NCI-H2227 treated with DMSO at 0.1 percent for 48 hours (cell line): ENCODE data around the gene TRAPPC11.
"Not testable (repeated sequence)": the region's sequence is repeated elsewhere in the genome, so short reads cannot be mapped to it uniquely, and the experiment has no call there.

Source experiments
- DNase-seq: peaks from one replicate; lab custom pipeline; 2025; lab: John Stamatoyannopoulos, UW

The TRAPPC11 gene

DNA sequence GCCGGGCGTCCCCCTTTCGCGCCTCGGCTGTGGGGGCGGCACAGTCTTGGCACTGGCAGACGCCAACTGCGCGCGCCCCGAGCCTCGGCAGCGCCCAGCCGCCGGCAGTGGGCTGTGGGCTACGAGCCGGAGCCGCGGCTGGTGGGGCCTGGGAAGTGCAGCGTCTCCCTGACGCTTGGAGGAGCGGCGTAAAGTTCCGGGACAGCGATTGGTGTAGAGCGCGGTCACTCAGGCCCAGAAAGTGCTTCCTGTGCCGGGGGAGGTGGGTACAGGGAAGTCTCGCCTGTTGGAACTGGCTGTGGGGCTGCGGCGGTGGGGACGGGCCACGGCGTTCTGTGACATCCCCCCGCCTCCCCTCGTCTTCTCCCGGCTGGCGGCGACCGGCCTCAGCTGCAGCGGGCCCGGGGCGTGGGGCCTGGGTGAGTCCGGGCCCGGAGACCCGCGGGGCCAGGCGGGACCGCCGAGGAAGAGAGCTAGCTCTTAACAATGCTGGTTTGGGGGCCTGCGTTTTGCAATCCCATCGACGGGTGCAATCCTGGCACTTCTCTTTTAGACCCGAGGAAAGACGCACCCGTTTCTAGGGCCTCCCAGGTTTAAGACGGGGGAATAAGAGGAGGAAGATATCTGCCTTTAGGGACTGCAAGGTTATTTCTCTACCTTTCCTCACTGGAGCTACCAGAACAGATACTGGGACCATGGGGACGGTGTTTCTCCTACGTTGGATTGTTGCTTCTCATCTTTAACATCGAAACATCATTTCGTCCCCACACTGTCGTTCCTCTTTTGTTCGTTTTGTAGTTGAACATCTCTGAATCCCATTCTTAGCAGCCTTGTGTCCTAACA, at the start of gene TRAPPC11, which contains the start of gene RWDD4:
TRAPPC11 (plus strand) TSS at position 265 of the 843 bp plus-strand sequence. CDS start 4,575 bp downstream, outside the sequence.
RWDD4 (minus strand) TSS at position 157 of the 843 bp plus-strand sequence. CDS start 233 bp downstream, outside the sequence.
- peak; percentile 91 for DNase-seq

DNA sequence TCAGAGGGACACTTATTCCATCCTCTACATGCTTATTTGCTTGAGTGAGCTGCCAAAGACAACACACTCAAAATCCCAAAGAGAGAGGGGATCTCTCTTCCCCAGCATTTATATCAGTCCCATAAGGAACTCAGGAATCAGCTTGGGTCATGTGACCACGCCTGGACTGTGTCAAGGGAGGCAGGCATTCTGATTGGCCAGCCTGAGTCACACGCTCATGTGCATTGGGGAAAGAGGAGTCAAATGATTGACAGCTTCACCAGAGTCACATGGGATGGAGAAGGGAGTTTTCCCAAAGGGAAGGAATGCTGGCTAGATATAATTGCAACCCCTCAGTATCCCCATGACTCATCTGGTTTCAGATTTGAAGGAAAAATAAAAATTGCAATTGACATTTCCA, 49.1 kb upstream of the TRAPPC11 start:
- no peak for DNase-seq

DNA sequence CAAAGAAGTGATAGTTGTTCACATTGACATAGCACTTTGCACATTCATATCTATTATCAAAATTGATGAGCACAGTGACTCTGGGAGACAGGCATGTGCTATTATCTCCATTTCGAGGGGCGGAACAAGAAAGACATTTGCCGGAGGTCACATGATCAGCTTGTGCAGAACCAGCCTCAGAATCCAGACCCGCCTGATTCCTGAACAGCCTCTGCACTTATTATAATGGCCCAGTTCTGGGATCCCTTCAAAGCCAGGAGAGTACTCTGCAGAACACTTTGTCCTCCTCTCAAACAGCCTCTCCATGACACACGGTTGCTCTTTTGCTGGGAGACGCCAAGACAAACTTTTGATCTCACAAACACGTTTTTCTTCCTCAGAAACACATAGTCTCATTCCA, 48.5 kb upstream of the TRAPPC11 start:
- no peak for DNase-seq

- DNase-seq = no peak
These were observed 47.8 kb upstream of the TRAPPC11 start for GRCh38 chr4:183611210-183611830.

DNA sequence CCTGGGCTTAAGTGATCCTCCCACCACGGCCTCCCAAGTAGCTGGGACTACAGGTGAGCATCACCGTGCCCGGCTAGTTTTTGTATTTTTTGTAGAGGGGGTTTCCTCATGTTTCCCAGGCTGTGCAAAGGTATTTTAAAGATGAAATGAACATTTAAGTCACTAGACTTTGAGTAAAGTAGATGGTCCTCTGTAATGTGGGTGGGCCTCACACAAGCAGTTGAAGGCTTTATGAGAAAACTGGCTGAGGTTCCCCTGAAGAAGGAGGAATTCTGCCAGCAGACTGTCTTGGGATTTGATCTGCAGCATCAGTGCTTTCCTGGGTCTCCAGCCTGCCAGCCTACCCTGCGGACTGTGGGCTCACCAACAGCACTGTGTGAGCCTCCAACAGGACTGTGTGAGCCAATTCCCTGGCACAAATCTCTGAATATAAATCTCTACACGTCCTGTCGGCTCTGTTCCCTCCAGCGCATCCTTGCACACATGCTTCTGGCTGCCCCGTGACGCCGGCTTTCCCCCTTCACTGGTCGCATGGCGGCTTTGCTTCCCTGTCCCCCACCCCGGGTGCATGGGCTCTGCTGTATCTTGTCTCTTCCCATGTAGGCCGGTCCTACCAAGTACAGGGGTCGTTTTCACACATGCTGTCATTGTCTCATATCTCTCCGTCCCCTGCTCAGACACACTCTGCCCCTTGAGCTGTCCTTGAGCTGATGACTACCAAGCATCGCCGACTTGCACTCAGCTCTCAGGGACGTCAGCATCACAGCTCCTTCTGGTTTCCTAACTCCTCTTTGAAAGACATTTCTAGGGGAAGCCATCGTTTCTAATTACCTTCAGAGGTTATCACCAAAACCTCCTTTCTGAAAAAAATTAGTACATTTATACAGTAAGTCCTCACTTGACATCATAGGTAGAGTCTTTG, 46.5 kb upstream of the TRAPPC11 start:
- DNase-seq = no peak

DNA sequence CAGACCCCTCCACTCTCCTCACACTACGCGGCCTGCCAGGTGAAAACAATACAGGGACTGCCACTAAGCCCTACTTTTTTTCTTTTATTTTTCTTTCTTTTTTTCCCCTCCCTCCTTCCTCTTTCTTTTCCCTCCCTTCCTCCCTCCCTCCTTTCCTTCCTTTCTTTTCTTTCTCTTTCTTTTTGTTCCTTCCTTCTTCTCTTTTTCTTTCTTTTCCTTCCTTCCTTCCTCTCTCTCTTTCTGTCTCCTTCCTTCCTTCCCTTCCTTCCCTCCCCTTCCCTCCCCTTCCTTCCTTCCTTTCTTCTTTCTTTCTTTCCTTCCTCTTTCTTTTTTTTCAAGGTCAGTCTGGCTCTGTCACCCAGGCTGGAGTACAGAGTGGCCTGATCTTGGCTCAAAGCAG, 42.0 kb upstream of the TRAPPC11 start:
- no peak for DNase-seq

DNA sequence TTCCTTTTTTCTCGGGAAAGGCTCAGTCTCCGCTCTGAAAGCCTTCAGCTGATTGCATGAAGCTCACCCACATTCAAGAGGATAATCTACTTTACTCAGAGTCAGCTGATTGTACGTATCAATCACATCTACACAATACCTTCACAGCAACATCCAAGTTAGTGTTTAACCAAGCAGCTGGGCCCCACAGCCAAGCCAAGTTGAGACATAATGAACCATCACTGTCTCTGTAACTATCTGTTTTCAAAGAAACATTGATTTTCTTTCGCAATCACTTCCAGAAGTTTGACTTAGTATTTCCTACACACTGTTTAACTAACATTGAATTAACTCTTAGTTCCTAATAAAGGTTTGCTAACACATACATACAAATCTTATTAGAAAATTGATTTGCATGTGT, 40.4 kb upstream of the TRAPPC11 start:
- DNase-seq = no peak

- DNase-seq = no peak
These were observed 38.7 kb upstream of the TRAPPC11 start for GRCh38 chr4:183620421-183620820.

GRCh38 chr4:183621875-183622274, 37.2 kb upstream of the TRAPPC11 start:
- no peak for DNase-seq

DNA sequence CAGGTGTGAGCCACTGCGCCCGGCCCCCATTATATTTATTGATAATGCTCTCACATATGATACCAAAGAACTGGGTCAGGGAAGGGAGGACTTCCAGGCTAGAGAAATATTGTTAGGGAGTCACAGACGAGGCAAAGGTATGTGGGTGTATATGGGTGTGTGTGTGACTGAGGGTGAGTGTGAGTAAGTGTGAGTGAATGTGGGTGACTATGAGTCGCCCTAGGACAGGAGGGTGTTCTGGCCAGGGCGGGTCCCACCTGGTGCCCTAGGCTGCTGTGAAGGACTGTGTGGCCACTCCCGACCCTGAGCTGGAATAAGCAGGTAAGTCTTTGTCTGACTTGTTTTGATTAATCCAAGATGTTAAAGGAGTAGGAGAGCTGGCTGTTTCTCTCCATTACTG, 34.5 kb upstream of the TRAPPC11 start:
- DNase-seq = no peak

DNA sequence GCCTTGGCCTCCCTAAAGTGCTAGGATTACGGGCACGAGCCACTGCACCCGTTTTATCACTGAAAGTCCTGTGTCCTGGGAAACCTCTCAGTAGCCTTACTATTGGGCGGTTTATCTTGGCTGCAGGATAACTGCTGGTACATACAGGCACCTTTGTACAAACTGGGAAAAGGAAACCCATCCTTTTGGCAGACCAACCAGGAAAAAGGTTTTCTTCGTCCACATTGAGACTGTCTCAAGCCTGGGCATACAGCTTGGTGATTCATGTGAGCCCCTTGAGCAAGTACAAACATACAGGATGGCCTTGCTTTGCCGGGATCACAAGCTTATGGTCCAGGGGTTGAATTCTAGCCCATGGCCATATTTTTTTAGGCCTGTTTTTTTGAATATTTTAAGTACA, 32.9 kb upstream of the TRAPPC11 start:
- no peak for DNase-seq

DNA sequence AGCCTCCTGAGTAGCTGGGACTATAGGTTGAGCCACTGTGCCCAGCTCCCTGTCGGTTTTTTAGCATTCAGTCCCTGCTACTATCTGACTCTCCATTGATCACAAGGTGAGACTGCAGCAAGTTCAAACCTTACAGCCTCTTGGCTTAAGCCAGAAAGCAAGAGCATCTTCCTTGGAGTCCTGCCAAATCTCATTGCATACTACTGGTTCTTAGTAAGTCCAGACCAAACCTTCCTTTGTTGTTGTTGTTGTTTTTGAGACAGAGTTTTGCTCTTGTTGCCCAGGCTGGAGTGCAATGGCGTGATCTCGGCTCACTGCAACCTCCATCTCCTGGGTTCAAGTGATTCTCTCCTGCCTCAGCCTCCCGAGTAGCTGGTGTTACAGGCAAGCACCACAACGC, 31.8 kb upstream of the TRAPPC11 start:
- not testable (repeated sequence) for DNase-seq

DNA sequence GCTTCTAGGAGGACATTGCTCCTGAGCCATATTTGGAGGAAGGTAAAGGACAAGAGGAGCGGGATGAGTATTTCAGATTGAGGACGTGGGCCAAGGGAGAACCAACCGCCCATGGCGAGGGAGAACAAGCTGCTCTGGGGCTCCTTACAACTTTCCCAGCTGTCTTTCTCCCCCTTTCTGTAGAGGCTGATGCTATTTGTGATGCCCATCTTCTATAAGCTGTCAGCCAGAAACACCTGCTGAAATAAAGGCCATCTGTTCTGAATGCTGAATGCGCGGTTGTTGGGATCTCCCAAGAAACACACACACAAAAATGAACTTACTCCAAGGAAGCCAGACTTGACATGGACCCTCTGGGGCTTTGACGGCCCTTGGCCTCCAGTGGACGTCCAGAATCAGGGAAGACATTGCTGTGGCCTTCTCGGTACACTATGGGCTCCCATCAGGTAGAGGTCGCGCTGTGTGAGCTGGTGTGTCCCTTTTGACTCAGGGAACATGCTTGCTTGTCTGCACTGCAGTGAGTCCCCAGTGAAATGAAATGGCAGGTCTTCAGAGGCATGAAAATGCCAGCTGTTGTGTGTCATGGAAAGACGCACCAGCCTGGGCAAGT, 31.0 kb upstream of the TRAPPC11 start:
- DNase-seq = no peak

DNA sequence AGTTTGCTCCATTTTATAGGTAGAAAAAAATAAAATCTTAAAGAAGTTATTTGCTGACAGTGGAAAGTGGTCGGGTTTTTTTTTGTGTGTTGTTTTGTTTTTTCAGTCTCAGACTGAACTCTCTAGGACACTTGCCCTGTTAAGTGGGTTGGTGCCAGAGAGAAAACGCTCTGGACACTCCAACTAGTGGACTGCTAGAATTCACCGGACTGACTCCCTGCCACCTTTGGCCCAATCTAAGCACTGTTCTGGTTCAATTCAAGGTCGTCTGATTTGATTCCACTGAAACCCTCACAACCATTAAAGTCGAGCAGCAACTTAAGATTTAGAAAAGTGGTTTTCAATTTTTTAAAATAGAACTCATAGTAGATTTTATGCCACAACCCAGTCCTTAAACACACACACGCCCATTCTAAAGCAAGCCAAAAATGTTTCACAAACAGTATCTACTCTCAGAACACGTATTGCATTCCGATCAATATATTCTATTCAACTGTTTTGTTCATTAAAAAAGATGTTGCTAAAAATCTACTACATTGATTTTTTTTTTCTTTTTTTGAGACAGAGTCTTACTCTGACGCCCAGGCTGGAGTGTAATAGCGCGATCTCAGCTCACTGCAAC, 27.4 kb upstream of the TRAPPC11 start:
- DNase-seq = no peak

GRCh38 chr4:183632689-183633088, 26.4 kb upstream of the TRAPPC11 start:
- no peak for DNase-seq

GRCh38 chr4:183633476-183634400, 25.4 kb upstream of the TRAPPC11 start:
- no peak for DNase-seq

GRCh38 chr4:183635321-183635720, 23.8 kb upstream of the TRAPPC11 start:
- DNase-seq = no peak

- DNase-seq = no peak
These were observed 23.4 kb upstream of the TRAPPC11 start for GRCh38 chr4:183635741-183636140.

GRCh38 chr4:183636503-183636902, 22.6 kb upstream of the TRAPPC11 start:
- DNase-seq = peak; percentile 3

DNA sequence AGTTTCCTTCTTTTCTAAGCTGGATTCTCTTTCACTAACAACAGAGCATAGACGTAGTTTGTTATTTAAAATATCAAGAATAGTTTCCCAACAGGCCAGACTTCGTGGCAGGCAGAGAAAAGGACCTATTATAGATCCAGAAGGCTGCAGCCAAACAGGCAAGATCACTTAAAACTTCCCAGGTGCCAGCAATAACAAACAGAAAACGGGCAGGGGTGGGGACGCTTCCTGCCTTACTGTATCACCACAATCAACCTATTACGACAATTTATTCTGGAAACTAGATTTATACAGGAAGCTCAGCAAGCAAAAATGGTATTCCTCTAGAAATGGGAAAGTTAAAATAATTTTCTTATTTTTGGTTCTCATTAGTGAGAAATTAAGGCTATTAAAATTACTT, 22.2 kb upstream of the TRAPPC11 start:
- DNase-seq = no peak
